Ovary (tissue), 3 donors: ENCODE results near the gene TBX4.

Experiments used
- EP300 ChIP-seq: sonication (generic); formaldehyde crosslinking; IDR thresholded peaks from one replicate; pipeline ENCODE4 v1.6.1; 2017; ENCODE audit warnings: antibody characterized with exemption
- POLR2A ChIP-seq: fragments of 450-650 bp; IDR thresholded peaks from one replicate; pipeline ENCODE4 v1.6.1; 2017; ENCODE audit warnings: antibody characterized with exemption, mild to moderate bottlenecking, moderate library complexity
- TF ChIP-seq, protein P1 (sequence below), 3 donors: fragments of 450-650 bp in 2 of 3; fragments of 200-600 bp in 1 of 3; IDR thresholded peaks; one replicate each; pipeline versions ENCODE4 v1.5.1 to v1.8.0; 2016 to 2022; ENCODE audit warnings: antibody characterized with exemption in 3 of 3, mild to moderate bottlenecking in 1 of 3
- donor health status: DM: no; HTN: no; CAD: no.

DNA sequence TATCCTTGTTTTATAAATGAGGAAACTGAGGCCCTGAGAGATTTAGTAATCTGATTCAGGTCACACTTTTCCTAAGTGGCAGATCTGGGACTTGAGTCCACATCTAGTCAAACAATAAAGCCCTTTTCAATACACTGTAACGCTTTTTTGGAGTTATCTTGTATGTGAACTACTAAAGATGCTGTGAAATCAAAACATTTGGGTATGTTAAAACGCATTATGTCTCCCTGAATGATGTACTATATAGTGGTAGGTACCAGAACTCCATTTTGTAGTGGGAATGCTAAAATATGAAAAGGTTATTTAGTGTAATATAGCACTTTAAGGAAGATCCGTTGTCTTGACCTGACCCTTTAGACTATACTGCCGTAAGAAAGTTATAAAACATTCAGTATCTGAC lies 81.6 kb downstream of the TBX4 start:
- TF ChIP-seq, protein P1, sequence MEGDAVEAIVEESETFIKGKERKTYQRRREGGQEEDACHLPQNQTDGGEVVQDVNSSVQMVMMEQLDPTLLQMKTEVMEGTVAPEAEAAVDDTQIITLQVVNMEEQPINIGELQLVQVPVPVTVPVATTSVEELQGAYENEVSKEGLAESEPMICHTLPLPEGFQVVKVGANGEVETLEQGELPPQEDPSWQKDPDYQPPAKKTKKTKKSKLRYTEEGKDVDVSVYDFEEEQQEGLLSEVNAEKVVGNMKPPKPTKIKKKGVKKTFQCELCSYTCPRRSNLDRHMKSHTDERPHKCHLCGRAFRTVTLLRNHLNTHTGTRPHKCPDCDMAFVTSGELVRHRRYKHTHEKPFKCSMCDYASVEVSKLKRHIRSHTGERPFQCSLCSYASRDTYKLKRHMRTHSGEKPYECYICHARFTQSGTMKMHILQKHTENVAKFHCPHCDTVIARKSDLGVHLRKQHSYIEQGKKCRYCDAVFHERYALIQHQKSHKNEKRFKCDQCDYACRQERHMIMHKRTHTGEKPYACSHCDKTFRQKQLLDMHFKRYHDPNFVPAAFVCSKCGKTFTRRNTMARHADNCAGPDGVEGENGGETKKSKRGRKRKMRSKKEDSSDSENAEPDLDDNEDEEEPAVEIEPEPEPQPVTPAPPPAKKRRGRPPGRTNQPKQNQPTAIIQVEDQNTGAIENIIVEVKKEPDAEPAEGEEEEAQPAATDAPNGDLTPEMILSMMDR (IDR thresholded peaks at IDR 0.05) = no peak
- TF ChIP-seq POLR2A (no peak), EP300 (no peak)
